ENCODE results near the gene WSCD1.

GRCh38 chr17:6098823-6099180 lies 28.6 kb downstream of the WSCD1 start:
- TF ChIP-seq CTCF (optimal IDR thresholded peaks at IDR 0.05 in 1 of 3, IDR thresholded peaks at IDR 0.05 in 1 of 3, conservative IDR thresholded peaks at IDR 0.05 in 1 of 3; ENCODE audit: extremely low read depth in 1 of 3, insufficient read depth in 2 of 3, low read length in 3 of 3) (no peak), EZH2 (IDR thresholded peaks at IDR 0.05; ENCODE audit: low read length) (no peak)
